Thyroid gland (tissue), 4 donors: Measurements from ENCODE around the gene TBCD.

Experiments used
- POLR2A ChIP-seq, 2 donors: fragments of 450-650 bp; IDR thresholded peaks; one replicate each; pipeline ENCODE4 v1.6.1; 2017; ENCODE audit warnings: antibody characterized with exemption in 2 of 2, mild to moderate bottlenecking in 2 of 2, moderate library complexity in 1 of 2
- TF ChIP-seq, protein P1 (sequence below), 6 experiments: fragments of 200-600 bp in 3 of 6; fragments of 450-650 bp in 3 of 6; sonication (generic) in 3 of 6; IDR thresholded peaks; one replicate each; pipeline ENCODE4 v1.5.1; 2016 to 2019; ENCODE audit warnings: antibody characterized with exemption in 6 of 6, mild to moderate bottlenecking in 2 of 6, inconsistent platforms in 1 of 6, moderate library complexity in 1 of 6

DNA sequence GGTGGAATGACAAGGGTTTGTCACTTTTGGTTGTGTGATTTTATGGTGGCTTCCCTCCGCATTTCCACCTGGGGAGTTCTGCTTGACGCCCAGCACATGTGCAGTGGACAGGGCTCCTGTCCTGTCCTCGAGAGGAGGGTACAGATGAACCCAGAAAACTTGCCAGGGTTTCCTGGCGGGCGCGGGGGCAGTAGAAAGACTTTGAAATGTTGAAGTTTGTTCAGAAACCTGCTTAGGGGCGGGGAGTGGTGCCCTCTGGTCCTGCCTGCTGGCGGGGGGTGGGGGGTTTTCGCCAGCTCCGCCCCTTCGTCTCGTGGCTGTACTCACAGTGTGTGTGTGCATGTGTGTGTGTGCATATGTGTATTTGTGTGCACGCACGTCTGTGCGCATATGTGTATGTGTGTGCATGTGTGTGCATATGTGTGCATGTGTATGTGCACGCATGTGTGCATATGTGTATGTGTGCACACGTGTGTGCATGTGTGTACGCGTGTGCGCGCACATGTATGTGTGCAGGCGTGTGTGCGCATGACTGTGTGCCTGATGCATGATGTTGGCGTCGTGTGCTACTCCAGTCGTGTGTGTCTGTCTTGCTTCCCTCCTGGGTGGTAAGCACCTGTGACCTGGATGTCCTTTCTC is 28.6 kb upstream of the TBCD start:
- TF ChIP-seq POLR2A (IDR thresholded peaks at IDR 0.05): no peak
- TF ChIP-seq, protein P1, sequence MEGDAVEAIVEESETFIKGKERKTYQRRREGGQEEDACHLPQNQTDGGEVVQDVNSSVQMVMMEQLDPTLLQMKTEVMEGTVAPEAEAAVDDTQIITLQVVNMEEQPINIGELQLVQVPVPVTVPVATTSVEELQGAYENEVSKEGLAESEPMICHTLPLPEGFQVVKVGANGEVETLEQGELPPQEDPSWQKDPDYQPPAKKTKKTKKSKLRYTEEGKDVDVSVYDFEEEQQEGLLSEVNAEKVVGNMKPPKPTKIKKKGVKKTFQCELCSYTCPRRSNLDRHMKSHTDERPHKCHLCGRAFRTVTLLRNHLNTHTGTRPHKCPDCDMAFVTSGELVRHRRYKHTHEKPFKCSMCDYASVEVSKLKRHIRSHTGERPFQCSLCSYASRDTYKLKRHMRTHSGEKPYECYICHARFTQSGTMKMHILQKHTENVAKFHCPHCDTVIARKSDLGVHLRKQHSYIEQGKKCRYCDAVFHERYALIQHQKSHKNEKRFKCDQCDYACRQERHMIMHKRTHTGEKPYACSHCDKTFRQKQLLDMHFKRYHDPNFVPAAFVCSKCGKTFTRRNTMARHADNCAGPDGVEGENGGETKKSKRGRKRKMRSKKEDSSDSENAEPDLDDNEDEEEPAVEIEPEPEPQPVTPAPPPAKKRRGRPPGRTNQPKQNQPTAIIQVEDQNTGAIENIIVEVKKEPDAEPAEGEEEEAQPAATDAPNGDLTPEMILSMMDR (IDR thresholded peaks at IDR 0.05): no peak
